Measurements from ENCODE around the gene GPC1. TPM values are rescaled to one million over a fixed set of nuclear protein-coding genes. Genes with fewer than 3 reads are reported as not detected.

The GPC1 gene
- total RNA-seq, 1 donor from 2014 or later, result 88.0 TPM

GRCh38 chr2:240446664-240447175, 11.3 kb downstream of the GPC1 start:
- Mint-ChIP-seq H3K27me3 (ENCODE audit: low read depth) (peaks cover 3% of the 10 kb centered on the region), H3K9me3 (no peaks in the 10 kb centered on the region), H3K27ac (no peak overlapping the region), H3K36me3 (no peaks in the 10 kb centered on the region), H3K4me1 (peaks cover 16% of the 10 kb centered on the region), H3K4me3 (no peak overlapping the region)
- DNase-seq (ENCODE audit: low spot score in 2 of 2, unreplicated experiment in 2 of 2), result no peak
- TF ChIP-seq CTCF (IDR thresholded peaks at IDR 0.05; ENCODE audit: unreplicated experiment), result no peak

GRCh38 chr2:240447331-240447730, 11.9 kb downstream of the GPC1 start:
- Mint-ChIP-seq H3K36me3 (no peaks in the 10 kb centered on the region), H3K4me1 (peaks cover 21% of the 10 kb centered on the region), H3K4me3 (no peak overlapping the region), H3K9me3 (no peaks in the 10 kb centered on the region), H3K27ac (no peak overlapping the region), H3K27me3 (ENCODE audit: low read depth) (peaks cover 7% of the 10 kb centered on the region)
- no peak for DNase-seq (ENCODE audit: low spot score in 2 of 2, unreplicated experiment in 2 of 2)
- TF ChIP-seq CTCF (IDR thresholded peaks at IDR 0.05; ENCODE audit: unreplicated experiment), result no peak

- no peak for TF ChIP-seq CTCF (IDR thresholded peaks at IDR 0.05; ENCODE audit: unreplicated experiment)
- H3K9me3 Mint-ChIP-seq, result no peaks in the 10 kb centered on the region
- no peak overlapping the region for H3K4me3 Mint-ChIP-seq
- H3K36me3 Mint-ChIP-seq, result no peaks in the 10 kb centered on the region
- no peak for DNase-seq (ENCODE audit: low spot score in 2 of 2, unreplicated experiment in 2 of 2)
- H3K27me3 Mint-ChIP-seq (ENCODE audit: low read depth), result peaks cover 7% of the 10 kb centered on the region
- no peak overlapping the region for H3K27ac Mint-ChIP-seq
- H3K4me1 Mint-ChIP-seq, result peaks cover 21% of the 10 kb centered on the region
Measured at GRCh38 chr2:240447934-240448333, 12.5 kb downstream of the GPC1 start.

- peaks cover 21% of the 10 kb centered on the region for H3K4me1 Mint-ChIP-seq
- no peak for TF ChIP-seq CTCF (IDR thresholded peaks at IDR 0.05; ENCODE audit: unreplicated experiment)
- no peaks in the 10 kb centered on the region for H3K9me3 Mint-ChIP-seq
- H3K27me3 Mint-ChIP-seq (ENCODE audit: low read depth), result peaks cover 7% of the 10 kb centered on the region
- no peak overlapping the region for H3K27ac Mint-ChIP-seq
- H3K36me3 Mint-ChIP-seq, result no peaks in the 10 kb centered on the region
- no peak for DNase-seq (ENCODE audit: low spot score in 2 of 2, unreplicated experiment in 2 of 2)
- no peak overlapping the region for H3K4me3 Mint-ChIP-seq
Measured at GRCh38 chr2:240448387-240449274, 13.2 kb downstream of the GPC1 start.

GRCh38 chr2:240449764-240450531, 14.5 kb downstream of the GPC1 start:
- Mint-ChIP-seq H3K4me3 (peak overlapping the region; percentile 40), H3K36me3 (no peaks in the 10 kb centered on the region), H3K4me1 (peaks cover 31% of the 10 kb centered on the region), H3K9me3 (no peaks in the 10 kb centered on the region), H3K27ac (no peak overlapping the region), H3K27me3 (ENCODE audit: low read depth) (peaks cover 18% of the 10 kb centered on the region)
- no peak for DNase-seq (ENCODE audit: low spot score in 2 of 2, unreplicated experiment in 2 of 2)
- TF ChIP-seq CTCF (IDR thresholded peaks at IDR 0.05; ENCODE audit: unreplicated experiment), result no peak

Measured in mesothelial cell of epicardium (in vitro differentiated cells).